GM12891 (cell line): ENCODE measurements around the gene NEB.
A peak's percentile ranks its signal among the peaks of the same experiment; 100 is the strongest.

Source experiments
- DNase-seq: peaks from one replicate; pipeline ENCODE4 v3.0.0; 2011; ENCODE audit warnings: low spot score; ENCODE audit not compliant: insufficient read length
- FAIRE-seq: peaks from 2 replicates; lab custom pipeline; 2011; peaks lifted over from hg19 to GRCh38; lab: Jason Lieb, UNC
- PAX5 ChIP-seq: IDR thresholded peaks from 2 replicates; pipeline ENCODE4 v1.6.1; 2011; ENCODE audit warnings: low read length, moderate library complexity, mild to moderate bottlenecking; ENCODE audit not compliant: insufficient read depth, severe bottlenecking
- POLR2A ChIP-seq: IDR thresholded peaks from 2 replicates; pipeline ENCODE4 v1.6.1; 2011; ENCODE audit warnings: low read depth, low read length, control low read depth
- POLR2AphosphoS5 ChIP-seq: IDR thresholded peaks from 2 replicates; pipeline ENCODE4 v1.6.1; 2011; ENCODE audit warnings: low read depth, low read length, control low read depth
- POU2F2 ChIP-seq: IDR thresholded peaks from 2 replicates; pipeline ENCODE4 v1.6.1; 2011; ENCODE audit warnings: low read depth, mild to moderate bottlenecking, control low read depth, low read length, moderate library complexity
- SPI1 ChIP-seq: IDR thresholded peaks from 2 replicates; pipeline ENCODE4 v1.6.1; 2011; ENCODE audit warnings: low read depth, low read length, control low read depth
- TAF1 ChIP-seq: IDR thresholded peaks from 2 replicates; pipeline ENCODE4 v1.6.1; 2011; ENCODE audit warnings: low read depth, low read length, control low read depth

NEB gene

GRCh38 chr2:151634736-151635467 is 99.4 kb downstream of the NEB start:
- FAIRE-seq, result no peak
- DNase-seq, result no peak
- TF ChIP-seq PAX5 (no peak), POLR2A (no peak), SPI1 (no peak)

- no peak for FAIRE-seq
- no peak for DNase-seq
- TF ChIP-seq TAF1, result no peak
- 0 out of 2 replicates have a peak, but pooled peaks have one; percentile 8 for TF ChIP-seq SPI1
Measured at GRCh38 chr2:151632993-151633565, 101.2 kb downstream of the NEB start.

GRCh38 chr2:151630372-151630771 is 103.9 kb downstream of the NEB start:
- no peak for DNase-seq
- no peak for TF ChIP-seq PAX5
- TF ChIP-seq POU2F2, result no peak
- no peak for TF ChIP-seq TAF1
- no peak for TF ChIP-seq SPI1
- TF ChIP-seq POLR2A, result no peak
- TF ChIP-seq POLR2AphosphoS5, result no peak
- FAIRE-seq, result no peak

- DNase-seq, result no peak
- TF ChIP-seq SPI1 (no peak), PAX5 (no peak), TAF1 (no peak), POU2F2 (no peak), POLR2A (no peak), POLR2AphosphoS5 (no peak)
- FAIRE-seq, result peak; percentile 58
Measured at GRCh38 chr2:151627353-151627752, 106.9 kb downstream of the NEB start.

GRCh38 chr2:151624271-151624670 is 110.0 kb downstream of the NEB start:
- DNase-seq (no peak), FAIRE-seq (no peak)
- no peak for TF ChIP-seq PAX5
- no peak for TF ChIP-seq POLR2A
- no peak for TF ChIP-seq SPI1
- no peak for TF ChIP-seq POU2F2
- TF ChIP-seq POLR2AphosphoS5, result no peak
- TF ChIP-seq TAF1, result no peak

GRCh38 chr2:151623631-151624030 is 110.6 kb downstream of the NEB start:
- FAIRE-seq, result no peak
- TF ChIP-seq POU2F2 (no peak), POLR2A (no peak), SPI1 (no peak), POLR2AphosphoS5 (no peak), PAX5 (no peak), TAF1 (no peak)
- DNase-seq, result no peak

- FAIRE-seq (no peak), DNase-seq (no peak)
- TF ChIP-seq POLR2A, result no peak
- no peak for TF ChIP-seq SPI1
- no peak for TF ChIP-seq POU2F2
- no peak for TF ChIP-seq POLR2AphosphoS5
- no peak for TF ChIP-seq PAX5
- TF ChIP-seq TAF1, result no peak
Measured at GRCh38 chr2:151620761-151621160, 113.5 kb downstream of the NEB start.

GRCh38 chr2:151619337-151619989 is 114.8 kb downstream of the NEB start:
- no peak for TF ChIP-seq PAX5
- no peak for TF ChIP-seq SPI1
- TF ChIP-seq POLR2AphosphoS5, result no peak
- no peak for TF ChIP-seq TAF1
- FAIRE-seq, result no peak
- DNase-seq, result no peak

GRCh38 chr2:151616760-151617339 is 117.4 kb downstream of the NEB start:
- no peak for TF ChIP-seq POLR2A
- TF ChIP-seq PAX5, result no peak
- no peak for TF ChIP-seq POLR2AphosphoS5
- no peak for TF ChIP-seq POU2F2
- no peak for TF ChIP-seq SPI1
- no peak for TF ChIP-seq TAF1
- no peak for FAIRE-seq
- no peak for DNase-seq
